NCI-H2196 treated with DMSO at 0.1 percent for 48 hours (cell line): ENCODE results near the gene ANTXRL.
"Not testable (repeated sequence)": the region's sequence is repeated elsewhere in the genome, so short reads cannot be mapped to it uniquely, and the experiment has no call there.

Experiments
- DNase-seq: peaks from one replicate; lab custom pipeline; 2025; ENCODE audit not compliant: unreplicated experiment; lab: John Stamatoyannopoulos, UW

Gene ANTXRL

DNA sequence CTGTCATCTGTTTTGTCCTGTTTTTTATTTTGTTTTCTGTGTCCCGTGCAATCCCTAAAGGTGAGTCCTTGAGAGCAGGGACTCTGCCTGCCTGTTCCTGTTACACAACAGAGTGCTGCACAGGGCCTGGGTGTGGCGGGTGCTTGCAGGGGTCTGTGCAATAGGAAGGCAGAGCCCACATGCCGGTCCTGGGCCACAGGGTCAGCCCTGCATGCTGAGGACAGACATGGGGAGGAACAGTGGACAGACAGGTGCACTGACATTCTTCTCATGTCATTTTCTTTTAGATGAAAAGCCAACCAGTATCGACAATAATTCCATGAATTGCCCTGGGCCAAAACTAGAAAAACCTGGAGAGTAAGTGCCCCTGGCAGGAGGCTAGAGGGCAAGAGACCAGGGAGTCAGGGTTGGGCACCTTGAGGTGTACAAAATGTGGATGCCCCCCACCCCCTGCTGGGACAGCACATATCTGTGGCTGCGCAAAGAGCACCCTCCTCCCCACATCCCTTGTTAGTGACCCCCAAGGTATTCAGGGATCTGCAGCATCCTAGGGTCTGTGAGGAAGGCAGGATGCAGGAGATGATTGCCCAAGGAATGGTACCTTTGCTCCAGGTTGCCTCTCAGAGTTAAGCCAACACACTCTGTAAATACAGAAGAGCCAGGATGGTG, 19.9 kb downstream of the ANTXRL start:
- no peak for DNase-seq

DNA sequence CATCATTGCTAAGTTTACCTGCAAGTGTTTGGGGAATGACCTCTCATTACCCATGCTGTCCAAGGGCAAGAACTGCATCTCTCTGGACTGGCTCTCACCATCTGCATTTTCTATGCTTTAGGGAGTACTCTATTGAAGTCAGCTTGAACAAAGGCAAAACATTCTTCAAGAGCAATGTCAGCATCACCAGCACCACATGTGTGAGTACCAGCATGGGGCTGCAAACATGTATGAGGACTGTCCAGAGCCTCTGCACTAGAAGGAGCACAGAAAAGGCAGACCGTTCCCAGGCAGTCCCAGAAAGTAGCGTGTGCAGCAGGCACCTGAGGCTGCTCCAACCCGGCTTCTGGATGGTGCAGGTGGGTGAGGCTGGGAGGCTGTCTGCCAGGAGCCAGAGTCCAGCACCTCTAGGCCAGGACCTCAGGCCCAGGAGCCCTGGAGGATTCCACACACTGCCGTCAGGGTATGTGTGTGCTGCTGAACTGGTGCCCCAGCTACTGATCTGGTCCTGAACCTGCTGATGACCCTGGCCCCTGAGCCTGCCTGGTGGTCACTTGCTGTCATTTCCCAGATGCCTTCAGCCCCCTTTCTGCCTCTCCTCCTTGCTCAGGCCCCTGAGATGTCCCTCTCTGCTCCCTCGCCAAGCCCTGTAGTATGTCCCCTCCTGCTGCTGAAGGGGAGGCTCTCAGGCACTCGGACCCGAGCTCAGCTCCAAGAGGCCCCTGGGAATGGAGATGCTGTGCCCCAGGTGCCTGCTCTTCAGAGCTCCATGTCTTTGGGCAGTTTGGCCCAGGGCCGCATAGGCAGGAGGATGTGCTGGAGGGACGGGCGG, 20.7 kb downstream of the ANTXRL start:
- no peak for DNase-seq

DNA sequence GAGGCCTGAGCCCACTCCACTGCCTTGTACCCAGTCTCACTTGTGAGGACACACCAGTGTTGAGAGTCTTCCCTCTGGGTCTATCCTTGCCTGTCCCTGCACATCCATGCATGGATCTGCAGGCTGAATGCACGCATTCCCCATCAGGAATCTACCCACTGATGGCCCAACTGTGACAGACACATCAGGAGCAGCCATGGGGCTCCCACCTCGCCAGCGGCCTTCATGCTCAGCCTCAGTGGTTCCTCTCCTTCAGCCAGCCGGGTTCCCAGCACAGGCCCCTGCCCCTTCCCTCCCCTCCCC, 21.3 kb downstream of the ANTXRL start:
- DNase-seq = no peak

DNA sequence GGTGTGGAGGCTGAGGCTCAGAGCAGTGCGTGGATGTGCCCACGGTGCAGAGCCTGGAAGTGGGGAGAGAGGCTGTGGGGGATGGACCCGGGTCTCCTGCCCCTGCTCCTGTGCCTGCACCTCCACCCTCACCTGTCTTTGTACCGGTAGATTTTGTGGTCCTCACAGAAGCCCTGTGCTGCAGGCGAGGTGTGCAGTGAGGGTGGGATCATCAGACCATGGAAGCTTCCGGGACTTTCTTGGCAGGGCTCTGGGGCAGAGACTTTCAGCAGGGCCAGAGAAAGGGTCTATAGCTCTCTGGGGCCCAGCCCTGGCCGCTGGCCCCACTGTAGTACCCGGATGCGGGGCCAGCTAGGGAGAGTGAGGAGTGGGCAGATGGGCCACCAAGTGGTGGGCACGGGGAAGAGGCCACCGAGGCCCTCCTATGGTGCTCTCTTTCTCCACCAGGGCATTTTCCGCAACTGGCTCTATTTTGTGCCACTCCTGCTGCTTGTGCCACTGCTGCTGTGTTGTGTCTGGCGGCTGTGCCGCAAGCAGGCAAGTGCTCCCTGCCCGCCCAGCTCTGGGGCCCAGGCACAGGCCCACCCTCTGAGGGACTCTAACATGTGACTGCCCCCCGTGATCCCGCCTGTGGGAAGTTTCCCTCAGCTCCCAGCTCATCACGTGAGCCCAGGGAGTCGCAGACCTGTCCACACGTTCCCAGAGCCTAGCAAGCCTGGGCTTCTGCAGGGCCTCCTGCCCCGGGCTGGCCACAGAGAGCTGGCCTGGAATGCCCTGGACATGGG, 22.1 kb downstream of the ANTXRL start:
- DNase-seq = no peak

DNA sequence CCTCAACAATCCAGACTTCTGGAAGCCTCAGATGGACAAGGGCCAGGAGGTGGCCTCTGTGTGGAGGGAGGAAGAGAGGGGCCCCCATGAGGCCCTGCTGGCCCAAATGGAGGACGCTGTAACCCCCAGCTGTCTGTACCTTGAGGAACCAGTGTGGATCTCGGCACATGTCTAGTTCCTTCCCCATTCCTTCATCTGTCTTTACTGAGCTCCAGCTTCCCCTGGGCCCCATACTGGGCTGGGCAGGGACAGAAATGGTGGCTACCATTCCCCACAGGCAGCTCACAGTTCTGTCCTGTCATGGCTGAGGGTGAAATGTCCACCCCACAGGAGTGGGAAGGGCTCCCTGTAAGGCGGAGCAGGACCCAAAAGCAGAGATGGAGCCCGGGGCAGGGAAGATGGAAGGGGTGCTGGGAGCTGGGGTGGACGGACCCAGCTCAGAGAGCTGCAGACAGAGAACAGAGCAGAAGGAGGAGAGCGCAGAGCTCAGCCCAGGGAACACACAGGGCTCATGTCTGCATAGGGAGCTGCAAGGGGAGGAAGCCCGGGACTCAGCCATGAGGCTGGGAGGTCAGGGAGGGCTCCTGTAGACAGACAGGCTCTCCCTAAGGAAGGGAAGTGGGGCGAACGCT, 22.8 kb downstream of the ANTXRL start:
- no peak for DNase-seq

DNA sequence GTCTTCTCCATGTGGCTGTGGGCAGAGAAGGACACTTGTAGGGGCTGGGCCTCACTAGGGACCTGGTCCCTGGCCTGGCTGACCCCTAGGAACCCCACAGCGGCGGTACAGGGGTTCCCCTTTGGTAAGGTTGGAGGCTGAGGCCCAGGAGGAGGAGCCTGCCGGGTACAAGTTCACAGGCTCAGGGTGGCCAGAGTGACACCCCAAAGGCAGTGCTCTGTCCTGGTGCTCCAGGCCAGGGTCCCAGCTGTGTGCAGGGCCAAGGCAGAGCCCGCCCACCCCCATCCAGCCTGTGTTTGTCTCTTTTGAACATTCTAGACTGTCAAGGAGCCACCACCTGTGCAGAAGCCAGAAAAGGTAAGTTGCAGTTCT, 23.3 kb downstream of the ANTXRL start:
- no peak for DNase-seq

DNA sequence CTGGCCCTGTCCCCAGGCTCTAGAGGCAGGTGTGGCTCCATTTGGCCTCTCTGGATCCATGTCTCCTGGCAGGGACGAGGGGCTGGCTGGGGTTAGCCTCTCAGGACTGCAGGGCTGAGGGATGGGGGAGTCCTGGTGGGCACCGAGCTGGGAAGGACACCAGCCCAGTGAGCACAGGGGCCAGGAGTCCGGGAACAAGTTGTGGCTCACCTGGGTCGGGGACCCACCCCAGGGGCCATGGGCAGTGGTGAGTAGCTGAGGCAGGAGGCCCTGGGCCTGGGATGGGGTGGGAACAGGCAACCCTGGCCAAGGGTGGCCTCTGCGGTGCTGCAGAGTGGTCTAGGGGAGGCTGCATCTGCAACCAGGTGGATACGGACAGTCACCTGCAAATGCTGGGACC, 24.1 kb downstream of the ANTXRL start:
- DNase-seq = no peak

DNA sequence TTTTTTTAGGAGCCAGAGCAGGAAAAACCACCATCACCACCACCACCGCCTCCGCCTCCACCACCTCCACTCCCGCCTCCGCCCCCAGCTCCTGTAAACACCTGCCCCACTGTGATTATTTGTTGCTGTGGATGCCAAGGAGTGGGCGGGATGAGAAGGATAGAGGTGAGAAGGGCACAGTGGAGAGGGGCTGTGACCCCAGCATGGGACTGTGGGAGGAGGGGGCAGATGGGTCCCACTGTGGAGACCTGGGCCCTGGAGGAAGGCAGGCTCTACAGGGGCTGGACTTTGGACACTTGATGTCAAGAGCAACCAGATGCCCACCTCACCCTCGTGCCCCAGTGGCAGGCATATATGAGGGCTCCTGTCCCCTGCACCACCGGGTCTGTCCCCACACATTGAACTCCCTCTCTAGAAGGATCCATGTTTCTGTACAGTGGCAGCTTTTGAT, 24.7 kb downstream of the ANTXRL start:
- no peak for DNase-seq

DNA sequence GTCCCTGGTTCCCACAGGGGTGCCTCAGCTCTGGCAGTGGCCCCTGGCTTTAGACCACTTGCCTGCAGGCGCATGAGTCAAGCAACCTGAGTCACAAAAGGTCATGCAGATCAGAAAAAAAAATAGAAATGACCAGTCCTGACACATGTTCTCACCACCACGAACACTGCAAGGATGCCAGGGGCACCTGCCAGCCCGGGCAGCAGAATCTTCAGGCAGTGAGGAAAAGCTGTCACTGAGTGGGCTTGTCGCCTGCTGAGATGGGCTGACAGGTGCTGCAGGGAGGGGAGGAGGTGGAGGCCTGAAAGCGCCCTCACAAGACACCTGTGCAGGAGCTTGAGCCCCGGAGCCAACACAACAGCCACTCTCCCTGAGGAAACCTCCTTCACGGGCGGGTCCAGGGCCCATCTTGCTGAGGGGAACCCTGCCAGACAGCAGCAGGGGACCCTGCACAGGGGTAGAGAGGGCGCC, 25.2 kb downstream of the ANTXRL start:
- not testable (repeated sequence) for DNase-seq

DNA sequence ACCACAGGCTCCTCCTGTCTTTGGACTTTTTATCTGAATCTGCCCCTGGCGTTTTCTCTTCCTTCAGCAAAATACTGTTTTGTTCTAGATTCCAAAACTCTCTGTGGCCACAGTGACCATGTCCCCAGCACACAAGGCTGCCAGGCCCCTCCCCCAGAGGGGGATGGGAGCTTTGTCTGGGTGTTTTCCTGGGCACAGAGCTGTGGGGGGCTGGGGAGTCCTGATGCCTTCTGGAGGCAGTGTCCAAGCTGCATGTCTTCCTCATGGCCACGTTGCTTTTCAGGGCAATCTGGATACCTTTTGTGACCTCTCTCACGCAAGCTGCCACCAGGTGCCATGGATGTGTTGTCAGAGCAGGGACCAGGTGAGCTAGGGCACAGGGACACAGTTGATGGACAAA, 26.2 kb downstream of the ANTXRL start:
- no peak for DNase-seq

DNA sequence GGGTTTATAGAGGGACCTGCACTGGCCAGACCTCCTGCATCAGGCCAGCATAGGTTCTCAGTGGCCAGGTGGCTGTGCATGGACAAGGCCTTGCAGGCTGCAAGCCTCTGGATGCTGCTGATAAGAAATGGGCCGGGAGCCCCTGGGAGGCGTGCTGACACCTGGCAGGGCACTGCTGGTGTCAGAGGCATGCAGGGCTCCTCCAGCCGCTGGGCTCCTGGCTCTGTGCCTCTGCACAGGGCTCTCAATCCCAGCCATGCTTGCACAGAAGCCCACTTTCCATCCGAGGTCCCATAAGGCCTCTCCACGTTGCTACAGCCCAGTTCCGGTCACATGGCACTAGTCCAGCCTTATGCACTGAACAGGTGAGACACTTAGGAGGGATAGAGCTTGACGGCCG, 27.3 kb downstream of the ANTXRL start:
- DNase-seq = no peak

DNA sequence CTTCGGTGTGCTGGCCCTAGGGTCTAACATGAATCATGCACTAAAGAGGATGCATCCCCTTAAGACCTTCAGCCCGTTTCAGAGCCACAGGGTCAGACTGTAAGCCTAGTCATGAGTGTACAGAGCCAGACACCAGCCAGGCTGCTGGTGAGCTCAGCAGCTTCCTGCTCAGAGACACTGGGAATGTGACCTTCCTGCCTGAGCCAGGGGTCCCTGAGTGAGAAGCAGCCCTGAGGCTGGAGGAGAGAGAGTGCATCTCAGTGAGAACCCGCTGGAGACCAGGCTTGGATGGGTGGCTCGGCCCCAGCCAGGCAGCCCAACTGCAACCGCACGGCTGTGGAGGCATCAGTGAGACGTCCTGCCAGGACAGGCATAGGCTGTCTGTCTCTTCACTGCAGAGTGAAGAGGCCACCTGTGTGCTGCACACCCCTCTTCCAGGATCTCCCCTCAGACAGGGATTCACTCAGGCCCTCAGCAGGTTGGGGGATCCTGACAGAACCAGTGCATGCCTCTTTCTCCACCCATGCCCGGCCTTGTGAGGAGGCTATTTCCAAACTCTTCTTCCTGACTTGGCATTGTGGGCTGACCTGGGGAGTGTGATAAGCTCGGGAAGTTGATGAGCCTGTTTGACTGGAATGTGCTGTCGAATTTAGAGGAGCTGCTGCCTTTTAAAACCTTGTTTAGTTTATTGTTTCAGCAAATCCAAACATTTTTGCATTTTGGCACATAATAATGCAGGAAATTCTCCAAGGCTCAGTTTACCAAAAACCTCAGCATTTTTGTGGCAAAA, 28.5 kb downstream of the ANTXRL start:
- DNase-seq = not testable (repeated sequence)

DNA sequence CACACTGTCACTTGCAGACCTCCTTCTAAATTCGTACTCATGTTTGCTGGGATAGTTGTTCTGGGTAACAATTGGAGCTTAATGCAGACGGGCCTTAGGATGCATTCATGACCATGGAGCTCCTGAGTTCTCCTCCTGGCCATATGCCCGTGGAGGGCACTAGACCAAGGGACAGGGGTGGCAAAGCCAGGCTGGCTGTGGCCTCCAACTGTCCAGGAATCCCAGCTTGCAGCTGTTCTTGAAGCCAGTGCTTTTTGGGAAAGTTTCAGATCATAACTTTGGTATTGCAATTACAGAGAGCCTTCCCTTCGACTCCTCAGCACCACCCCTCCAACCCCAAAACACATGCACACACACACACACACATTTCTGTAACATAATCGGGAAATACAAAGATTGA, 30.6 kb downstream of the ANTXRL start:
- no peak for DNase-seq

DNA sequence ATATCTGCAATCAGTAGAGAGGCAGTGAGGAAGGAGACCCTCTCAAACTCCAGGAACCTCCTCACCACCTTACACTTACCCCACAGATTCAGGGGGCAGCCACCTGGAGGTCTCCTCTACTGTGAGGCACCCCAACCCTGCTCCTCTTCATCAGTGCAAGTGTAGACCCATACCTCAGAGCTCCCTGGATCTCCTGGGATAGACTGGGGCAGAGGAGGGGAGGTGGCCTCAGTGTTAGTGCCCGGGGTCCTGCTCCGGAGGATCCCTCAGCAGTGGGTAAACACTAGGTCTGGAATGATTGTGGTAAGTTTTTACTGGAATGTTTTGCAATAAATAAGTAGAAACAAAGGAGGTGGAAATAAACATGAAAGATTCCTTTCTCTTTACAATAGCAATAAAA, 31.1 kb downstream of the ANTXRL start:
- DNase-seq = no peak

DNA sequence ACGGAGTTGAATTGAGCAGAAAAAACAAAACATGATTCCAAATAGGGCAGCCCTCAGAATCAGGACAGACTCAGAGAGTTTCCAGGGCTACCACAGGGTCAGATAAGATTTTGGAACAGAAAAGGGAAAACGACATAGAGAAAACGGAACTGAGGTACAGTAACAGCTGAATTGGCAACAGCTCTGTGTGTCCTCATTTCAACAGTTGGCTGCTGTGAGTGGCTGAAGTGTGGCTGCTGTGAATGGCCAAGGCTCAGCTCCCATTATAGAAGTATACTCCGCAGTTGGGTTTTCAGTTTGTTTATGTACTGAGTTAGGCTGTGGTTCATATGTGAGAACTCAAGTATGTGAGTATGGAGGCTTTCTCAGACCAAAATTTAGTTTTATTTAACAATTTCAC, 32.0 kb downstream of the ANTXRL start:
- DNase-seq = no peak

DNA sequence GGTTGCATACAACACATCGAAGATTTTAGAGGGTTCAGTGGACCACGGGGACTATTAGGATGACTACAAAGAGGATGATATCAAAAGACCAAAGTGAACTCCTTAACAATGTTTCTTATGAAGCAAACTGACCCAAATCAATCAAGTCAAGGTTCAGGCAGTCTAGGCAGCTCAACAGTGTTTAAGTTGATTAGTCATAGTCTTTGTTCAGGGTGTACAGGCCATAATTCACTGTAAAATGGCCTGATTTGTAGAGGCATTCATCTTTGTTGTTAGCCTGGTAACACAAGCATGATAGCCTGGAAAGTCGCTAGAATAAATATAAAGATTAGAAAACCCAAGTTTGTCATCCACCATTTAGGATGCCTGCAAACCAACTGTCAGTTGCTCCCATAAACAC, 32.6 kb downstream of the ANTXRL start:
- DNase-seq = no peak

DNA sequence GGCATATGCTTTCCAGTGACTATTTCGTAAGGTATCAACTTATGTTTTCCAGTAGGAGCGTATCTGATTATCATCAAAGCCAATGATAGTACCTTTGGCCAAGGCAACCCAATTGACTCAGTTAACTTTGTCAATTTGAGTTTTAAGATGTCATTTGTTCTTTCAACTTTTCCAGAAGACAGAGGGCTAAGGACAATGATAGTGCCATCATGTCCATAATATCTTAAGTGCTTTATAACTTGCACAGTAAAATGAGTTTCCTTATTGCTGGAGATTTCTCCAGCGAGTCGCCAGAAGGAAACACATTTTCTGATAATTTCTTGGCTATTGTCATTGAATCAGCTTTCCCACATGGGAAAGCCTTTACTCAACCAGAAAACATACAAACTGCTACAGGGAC, 35.0 kb downstream of the ANTXRL start:
- no peak for DNase-seq

DNA sequence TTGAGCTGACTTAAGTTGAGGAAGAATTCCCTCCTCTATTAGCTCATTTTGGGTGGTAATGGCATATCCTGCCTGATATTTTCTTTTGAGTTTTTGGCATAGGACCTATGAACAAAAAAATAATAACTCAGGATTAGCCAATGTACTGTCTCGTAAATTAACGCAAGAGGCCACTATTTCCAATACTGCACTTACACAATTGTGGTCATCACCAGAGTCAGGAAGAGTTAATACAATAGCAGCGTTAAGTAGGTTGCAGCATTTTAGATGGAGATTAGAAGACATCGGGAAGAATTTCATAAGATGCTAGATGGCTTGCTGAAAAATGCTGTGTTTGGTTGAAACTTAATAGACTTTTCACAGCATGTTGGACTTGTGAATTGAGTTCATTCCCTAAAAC, 36.4 kb downstream of the ANTXRL start:
- no peak for DNase-seq

DNA sequence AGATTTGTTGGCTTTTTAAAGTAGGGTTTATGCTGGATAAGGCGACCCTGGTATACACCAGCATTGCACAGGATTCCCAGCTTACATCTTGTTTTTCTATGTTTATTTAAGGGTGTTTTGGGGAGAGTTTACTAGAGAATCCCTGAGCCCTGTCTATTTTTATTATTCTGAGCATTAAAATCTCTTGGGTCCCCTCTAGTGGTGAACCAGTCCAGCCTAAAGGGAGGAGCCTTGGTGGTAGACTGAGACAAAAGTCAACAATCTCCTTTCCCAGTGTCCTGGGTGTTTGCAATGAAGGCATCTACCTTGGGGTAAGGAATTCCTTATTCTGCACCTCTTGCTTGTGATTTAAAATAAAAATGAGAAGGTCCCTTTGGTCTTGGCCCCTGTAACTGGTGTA, 38.2 kb downstream of the ANTXRL start:
- DNase-seq = no peak

DNA sequence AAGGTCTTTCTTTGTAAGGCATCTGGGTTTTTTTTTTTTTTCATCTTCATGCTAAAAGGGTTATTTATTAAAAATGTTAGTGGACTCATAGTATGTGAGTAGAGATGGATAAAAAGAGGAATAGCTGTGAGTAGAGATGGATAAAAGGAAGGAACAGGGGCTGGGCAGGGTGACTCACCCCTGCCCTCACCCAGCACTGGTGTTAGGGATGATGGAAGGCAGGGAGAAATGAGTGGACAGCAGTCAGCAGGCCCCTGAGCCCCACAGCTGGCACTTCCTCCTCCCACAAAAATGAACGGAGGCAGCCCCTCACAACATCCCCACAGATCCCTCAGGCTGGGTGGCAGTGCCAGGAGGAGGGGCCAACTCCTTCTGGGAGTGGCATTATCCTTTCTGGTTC, 39.3 kb downstream of the ANTXRL start:
- DNase-seq = no peak

DNA sequence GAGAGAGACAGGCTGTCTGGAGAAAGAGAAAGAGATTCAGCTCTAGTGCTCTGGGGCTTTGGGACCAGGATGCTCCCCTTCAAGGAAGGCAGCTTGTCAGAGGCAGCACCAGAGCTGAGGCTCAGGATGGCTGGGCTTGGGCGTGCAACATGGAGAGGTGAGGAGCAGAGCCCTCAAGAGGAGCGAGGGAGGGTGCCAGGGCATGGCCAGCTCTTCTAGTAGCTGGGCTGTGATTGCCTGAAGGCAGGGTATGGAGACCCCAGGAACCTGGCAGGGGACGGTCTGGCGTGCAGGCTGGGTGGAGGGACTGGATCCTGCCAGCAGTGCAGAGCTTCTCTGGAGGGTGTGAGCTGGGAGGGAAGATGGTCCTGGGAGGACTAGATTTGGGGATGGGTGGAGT, 40.2 kb downstream of the ANTXRL start:
- DNase-seq = no peak
